ENCODE results near the gene IQGAP2.
A peak's percentile ranks its signal among the peaks of the same experiment; 100 is the strongest.

Gene IQGAP2

GRCh38 chr5:76552546-76552945 lies 149.5 kb downstream of the IQGAP2 start:
- DNase-seq (ENCODE audit: extremely low spot score): no peak
- no peak for TF ChIP-seq CTCF (IDR thresholded peaks at IDR 0.05; ENCODE audit: control extremely low read depth, extremely low read depth, low read depth, missing control alignments)
- POLR2A ChIA-PET: no interaction called here
- CTCF ChIA-PET: interaction anchor here (1.3 to 1.5 kb wide), 2 partner anchors 9 to 147 kb away, joined by 3 to 6 read pairs; no protein-coding TSS in a partner anchor

GRCh38 chr5:76553251-76553650 lies 150.2 kb downstream of the IQGAP2 start:
- ChIA-PET CTCF (interaction anchor here (1.3 to 1.5 kb wide), 2 partner anchors 10 to 148 kb away, joined by 3 to 6 read pairs; no protein-coding TSS in a partner anchor), POLR2A (no interaction called here)
- no peak for TF ChIP-seq CTCF (IDR thresholded peaks at IDR 0.05; ENCODE audit: control extremely low read depth, extremely low read depth, low read depth, missing control alignments)
- no peak for DNase-seq (ENCODE audit: extremely low spot score)

GRCh38 chr5:76555114-76555513 lies 152.0 kb downstream of the IQGAP2 start:
- POLR2A ChIA-PET: no interaction called here
- no peak for TF ChIP-seq CTCF (IDR thresholded peaks at IDR 0.05; ENCODE audit: control extremely low read depth, extremely low read depth, low read depth, missing control alignments)
- no peak for DNase-seq (ENCODE audit: extremely low spot score)
- CTCF ChIA-PET: interaction anchor here (1.1 to 1.3 kb wide), 3 partner anchors 11 to 54 kb away, joined by 3 to 6 read pairs (median 5); no protein-coding TSS in a partner anchor

GRCh38 chr5:76555717-76556116 lies 152.6 kb downstream of the IQGAP2 start:
- CTCF ChIA-PET: interaction anchor here (1.1 to 1.3 kb wide), 3 partner anchors 12 to 53 kb away, joined by 3 to 6 read pairs (median 5); no protein-coding TSS in a partner anchor
- POLR2A ChIA-PET: no interaction called here
- DNase-seq (ENCODE audit: extremely low spot score): no peak
- no peak for TF ChIP-seq CTCF (IDR thresholded peaks at IDR 0.05; ENCODE audit: control extremely low read depth, extremely low read depth, low read depth, missing control alignments)

GRCh38 chr5:76556511-76557221 lies 153.6 kb downstream of the IQGAP2 start:
- CTCF ChIA-PET: interaction anchor here (1.1 kb wide), 1 partner anchor 9 kb away, joined by 3 read pairs; no protein-coding TSS in a partner anchor
- peak; percentile 77 for DNase-seq (ENCODE audit: extremely low spot score)
- no peak for TF ChIP-seq CTCF (IDR thresholded peaks at IDR 0.05; ENCODE audit: control extremely low read depth, extremely low read depth, low read depth, missing control alignments)
- POLR2A ChIA-PET: no interaction called here

- no peak for DNase-seq (ENCODE audit: extremely low spot score)
- no peak for TF ChIP-seq CTCF (IDR thresholded peaks at IDR 0.05; ENCODE audit: control extremely low read depth, extremely low read depth, low read depth, missing control alignments)
- POLR2A ChIA-PET: no interaction called here
- CTCF ChIA-PET: interaction anchor here (1.6 kb wide), 1 partner anchor 10 kb away, joined by 4 read pairs; no protein-coding TSS in a partner anchor
These were observed 158.1 kb downstream of the IQGAP2 start for GRCh38 chr5:76560952-76561891.
